Smooth muscle cell (in vitro differentiated cells): ENCODE measurements around the gene FAM25A. TPM values are rescaled to one million over a fixed set of nuclear protein-coding genes. Genes with fewer than 3 reads are reported as not detected.

Experiments used
- DNase-seq: peaks from one replicate; lab custom pipeline; 2025; ENCODE audit not compliant: unreplicated experiment; lab: John Stamatoyannopoulos, UW
- H2AFZ ChIP-seq: fragments of 200-600 bp; sonication (generic); 2 replicates; pipeline ENCODE4 v1.6.0; 2016; ENCODE audit warnings: antibody characterized with exemption, low read depth, mild to moderate bottlenecking
- H3F3A ChIP-seq: fragments of 200-600 bp; sonication (generic); 2 replicates; pipeline ENCODE4 v1.6.0; 2017; ENCODE audit warnings: antibody characterized with exemption, low read depth
- H3K27ac ChIP-seq: fragments of 200-600 bp; sonication (generic); 2 replicates; pipeline ENCODE4 v1.5.1; 2016; ENCODE audit warnings: low read depth, mild to moderate bottlenecking
- H3K27me3 ChIP-seq: fragments of 200-600 bp; sonication (generic); 2 replicates; pipeline ENCODE4 v1.6.1; 2016; ENCODE audit warnings: low read depth, mild to moderate bottlenecking
- H3K36me3 ChIP-seq: fragments of 200-600 bp; sonication (generic); 2 replicates; pipeline ENCODE4 v1.5.1; 2016; ENCODE audit warnings: low read depth
- H3K4me1 ChIP-seq: fragments of 200-600 bp; sonication (generic); 2 replicates; pipeline ENCODE4 v1.5.1; 2016; ENCODE audit warnings: low read depth
- H3K4me2 ChIP-seq: fragments of 200-600 bp; sonication (generic); 2 replicates; pipeline ENCODE4 v1.6.0; 2016; ENCODE audit warnings: mild to moderate bottlenecking
- H3K4me3 ChIP-seq: fragments of 200-600 bp; sonication (generic); 2 replicates; pipeline ENCODE4 v1.5.1; 2016; ENCODE audit warnings: mild to moderate bottlenecking
- H3K79me2 ChIP-seq: fragments of 200-600 bp; sonication (generic); 2 replicates; pipeline ENCODE4 v1.6.0; 2016; ENCODE audit warnings: low read depth, mild to moderate bottlenecking
- H3K9ac ChIP-seq: fragments of 200-600 bp; sonication (generic); 2 replicates; pipeline ENCODE4 v1.6.0; 2016; ENCODE audit warnings: low read depth
- H3K9me3 ChIP-seq: fragments of 200-600 bp; sonication (generic); replicated peaks from 2 replicates; pipeline ENCODE4 v1.5.1; 2016; ENCODE audit warnings: low read depth
- H4K20me1 ChIP-seq: fragments of 200-600 bp; sonication (generic); 2 replicates; pipeline ENCODE4 v1.6.0; 2016; ENCODE audit warnings: low read depth
- WGBS: methylation state at CpG from one replicate; pipeline ENCODE4 v1.1.7; 2016; ENCODE audit warnings: low lambda C conversion rate; 5-methylcytosine and 5-hydroxymethylcytosine counted together
- polyA plus RNA-seq: library from polyadenylated mRNA; unstranded; fragments of >200 nt; fragmentation: Nextera tagmentation; extraction: Ambion mirVana; gene quantifications from 2 replicates; pipeline ENCODE4 v1.2.1, GENCODE V29; 2016
- small RNA-seq: library from RNA; depleted of rRNA; stranded (forward); fragments of <200 nt; gene quantifications from one replicate; pipeline ENCODE3, GENCODE V24; 2014
- total RNA-seq: library from RNA; depleted of rRNA; stranded (reverse); fragments of >200 nt; gene quantifications from 2 replicates; pipeline ENCODE4 v1.2.3, GENCODE V29; 2014
- TF ChIP-seq, protein P1 (sequence below): fragments of 200-600 bp; sonication (generic); IDR thresholded peaks from 2 replicates; pipeline ENCODE4 v1.5.1; 2017; ENCODE audit warnings: borderline replicate concordance, mild to moderate bottlenecking, antibody characterized with exemption; ENCODE audit not compliant: insufficient read depth, poor library complexity, severe bottlenecking

FAM25A gene
- total and polyA plus RNA-seq, 2 experiments from 2014 or later: 7.0 TPM; not detected in 1

DNA sequence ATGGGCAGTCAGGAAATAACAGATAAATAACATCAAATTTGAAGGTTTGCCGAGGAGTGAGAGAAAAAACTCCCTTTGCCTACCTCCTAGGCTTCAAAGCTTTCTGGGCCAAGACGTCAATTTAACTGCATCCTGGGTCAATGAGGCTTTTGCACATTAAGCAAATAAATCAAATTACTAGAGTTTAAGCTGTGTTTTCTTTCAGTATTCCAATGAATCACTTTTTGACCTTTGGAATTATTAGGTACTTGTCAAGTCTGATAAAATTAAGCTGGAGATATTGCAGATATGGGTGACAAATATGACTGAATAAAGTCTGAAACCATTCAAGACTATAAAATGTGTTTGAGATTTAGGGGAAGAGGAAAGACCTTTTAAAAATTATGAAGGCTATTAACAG is 52.4 kb downstream of the FAM25A start:
- Histone ChIP-seq H3K27ac (no peak overlapping the region), H2AFZ (no peak overlapping the region), H3K9me3 (no peaks in the 10 kb centered on the region), H3K79me2 (peaks cover 5% of the 10 kb centered on the region), H3K4me2 (no peak overlapping the region), H3K27me3 (no peaks in the 10 kb centered on the region), H3K36me3 (peaks cover 8% of the 10 kb centered on the region), H3K4me3 (no peak overlapping the region), H3K4me1 (no peaks in the 10 kb centered on the region), H3F3A (no peaks in the 10 kb centered on the region), H3K9ac (no peak overlapping the region), H4K20me1 (peaks cover 8% of the 10 kb centered on the region)
- TF ChIP-seq, protein P1, sequence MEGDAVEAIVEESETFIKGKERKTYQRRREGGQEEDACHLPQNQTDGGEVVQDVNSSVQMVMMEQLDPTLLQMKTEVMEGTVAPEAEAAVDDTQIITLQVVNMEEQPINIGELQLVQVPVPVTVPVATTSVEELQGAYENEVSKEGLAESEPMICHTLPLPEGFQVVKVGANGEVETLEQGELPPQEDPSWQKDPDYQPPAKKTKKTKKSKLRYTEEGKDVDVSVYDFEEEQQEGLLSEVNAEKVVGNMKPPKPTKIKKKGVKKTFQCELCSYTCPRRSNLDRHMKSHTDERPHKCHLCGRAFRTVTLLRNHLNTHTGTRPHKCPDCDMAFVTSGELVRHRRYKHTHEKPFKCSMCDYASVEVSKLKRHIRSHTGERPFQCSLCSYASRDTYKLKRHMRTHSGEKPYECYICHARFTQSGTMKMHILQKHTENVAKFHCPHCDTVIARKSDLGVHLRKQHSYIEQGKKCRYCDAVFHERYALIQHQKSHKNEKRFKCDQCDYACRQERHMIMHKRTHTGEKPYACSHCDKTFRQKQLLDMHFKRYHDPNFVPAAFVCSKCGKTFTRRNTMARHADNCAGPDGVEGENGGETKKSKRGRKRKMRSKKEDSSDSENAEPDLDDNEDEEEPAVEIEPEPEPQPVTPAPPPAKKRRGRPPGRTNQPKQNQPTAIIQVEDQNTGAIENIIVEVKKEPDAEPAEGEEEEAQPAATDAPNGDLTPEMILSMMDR: no peak
- DNase-seq: no peak
- WGBS: 93% methylated on average over 2 of the region's 2 CpGs

Small RNAs within 50 kb of the gene (small RNA-seq; reads per million reads assigned to genes)
- not detected for gene AL136982.5
- gene BMS1P3: not detected
- not detected for gene FAM25A
- gene RNU6-529P: not detected

Other genes with a start within 250 kb of the FAM25A start
- gene MMRN2, start 62.7 kb upstream of the FAM25A start, total RNA-seq: 0.09 and 0.90 TPM in 2 replicates
- gene MMRN2, start 62.7 kb upstream of the FAM25A start, polyA plus RNA-seq: 0.16 and 0.35 TPM in 2 replicates
- 2.6 and 6.7 TPM in 2 replicates for gene SNCG, start 61.7 kb upstream of the FAM25A start, total RNA-seq
- gene SNCG, start 61.7 kb upstream of the FAM25A start, polyA plus RNA-seq: 2.3 and 4.1 TPM in 2 replicates
- gene ADIRF, start 51.8 kb upstream of the FAM25A start, total RNA-seq: 0.99 TPM in 1 of 2 replicates, not detected in the other
- gene ADIRF, start 51.8 kb upstream of the FAM25A start, polyA plus RNA-seq: not detected in 2 replicates
- gene GLUD1, start 74.5 kb downstream of the FAM25A start, total RNA-seq: 119 and 138 TPM in 2 replicates
- 47.6 and 66.9 TPM in 2 replicates for gene GLUD1, start 74.5 kb downstream of the FAM25A start, polyA plus RNA-seq
- gene SHLD2, start 74.9 kb downstream of the FAM25A start, total RNA-seq: 20.0 and 22.6 TPM in 2 replicates
- gene SHLD2, start 74.9 kb downstream of the FAM25A start, polyA plus RNA-seq: 8.8 and 10.4 TPM in 2 replicates
- gene NUTM2A, start 205.2 kb downstream of the FAM25A start, total RNA-seq: 0.31 and 0.54 TPM in 2 replicates
- 0.21 and 0.24 TPM in 2 replicates for gene NUTM2A, start 205.2 kb downstream of the FAM25A start, polyA plus RNA-seq